Activated CD4-positive, alpha-beta T cell treated with anti-CD3 and anti-CD28 coated beads, Interleukin-2, amount 50 U/mL, for 24 hours (primary cell): ENCODE measurements around the gene GPN2.
"Not testable (repeated sequence)": the region's sequence is repeated elsewhere in the genome, so short reads cannot be mapped to it uniquely, and the experiment has no call there.

ENCODE experiments used
- DNase-seq, 2 donors: peaks; one replicate each; pipeline ENCODE4 v3.0.0-alpha.2; 2020; ENCODE audit warnings: low read depth in 1 of 2, low spot score in 1 of 2

The GPN2 gene

DNA sequence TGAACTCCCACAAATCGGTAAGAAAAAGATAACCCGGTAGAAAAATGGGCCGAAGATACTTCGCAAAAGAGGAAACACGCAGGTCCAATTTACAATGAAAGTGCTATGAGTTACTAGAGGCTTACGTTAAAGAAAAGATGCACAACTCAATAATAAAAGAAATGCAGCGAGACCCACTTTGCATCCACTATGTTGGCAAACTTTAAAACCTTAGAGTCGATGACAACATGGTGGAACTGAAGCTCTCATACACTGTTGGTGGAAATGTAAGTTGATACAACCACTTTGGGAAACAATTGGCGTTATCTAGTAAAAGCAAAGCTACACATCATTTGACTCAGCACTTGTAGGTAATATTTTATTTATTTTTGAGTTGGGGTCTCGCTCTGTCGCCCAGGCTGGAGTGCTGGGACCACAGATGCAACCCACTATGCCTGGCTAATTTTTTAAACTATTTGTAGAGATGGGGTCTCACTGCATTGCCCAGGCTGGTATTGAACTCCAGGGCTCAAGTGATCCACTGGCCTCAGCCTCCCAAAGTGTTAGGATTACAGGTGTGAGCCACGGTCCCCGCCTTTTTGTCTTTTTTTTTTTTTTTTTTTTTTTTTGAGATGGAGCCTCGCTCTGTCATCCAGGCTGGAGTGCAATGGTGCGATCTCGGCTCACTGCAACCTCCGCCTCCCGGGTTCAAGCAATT, 10.9 kb upstream of the GPN2 start:
- no peak for DNase-seq

GRCh38 chr1:26900001-26900814, 10.1 kb upstream of the GPN2 start, which contains the start of gene GPATCH3:
Gene GPATCH3, minus strand, starts transcription at chr1:26900467. Its CDS starts 25 bp downstream, at chr1:26900442.
- peak; percentile 79 to 85 for DNase-seq

GRCh38 chr1:26897351-26897750, 7.3 kb upstream of the GPN2 start:
- no peak for DNase-seq

DNA sequence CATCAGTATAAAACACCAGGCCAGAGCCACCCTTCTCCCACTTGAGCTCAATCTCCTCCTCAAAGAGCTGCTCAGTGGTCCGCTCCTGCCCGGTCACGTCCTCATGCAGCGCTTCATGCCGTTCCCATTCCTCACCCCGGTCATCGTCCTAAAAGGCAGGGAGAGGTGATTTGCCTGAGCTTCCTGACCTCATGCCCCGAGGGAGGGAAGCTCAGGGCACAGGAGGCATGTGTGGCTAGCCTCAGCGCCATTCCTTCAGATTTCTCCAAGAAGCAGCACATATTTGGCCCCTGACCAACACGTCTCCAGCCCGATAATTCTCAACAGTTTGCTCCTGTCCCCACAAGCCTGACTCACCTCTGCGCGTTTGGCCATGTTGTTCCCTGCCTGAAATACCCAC, 4.2 kb upstream of the GPN2 start:
- no peak for DNase-seq

GRCh38 chr1:26890467-26890796, 349 bp upstream of the GPN2 start:
- DNase-seq: no peak

- DNase-seq: no peak
Measured at GRCh38 chr1:26888231-26888630, 1.9 kb downstream of the GPN2 start.

DNA sequence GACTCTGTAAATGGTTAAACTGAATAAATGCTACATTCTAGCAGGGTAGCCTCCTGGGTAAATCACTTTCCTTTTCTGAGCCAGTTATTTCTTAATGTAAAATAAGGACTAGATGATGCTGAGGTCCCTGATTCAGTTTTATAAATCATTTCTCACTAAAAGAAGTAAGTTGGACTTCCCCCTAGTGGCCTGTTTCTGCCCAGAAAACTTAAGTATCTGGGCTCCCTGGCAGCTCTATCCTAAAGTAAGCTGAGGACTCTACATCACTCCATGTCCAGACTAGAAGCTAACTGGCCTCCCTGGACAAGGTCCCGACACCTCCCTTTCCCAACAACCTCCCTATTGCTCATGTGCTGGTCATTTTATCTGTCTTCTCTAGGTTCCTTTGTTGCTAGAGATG, 3.0 kb downstream of the GPN2 start:
- DNase-seq: no peak

DNA sequence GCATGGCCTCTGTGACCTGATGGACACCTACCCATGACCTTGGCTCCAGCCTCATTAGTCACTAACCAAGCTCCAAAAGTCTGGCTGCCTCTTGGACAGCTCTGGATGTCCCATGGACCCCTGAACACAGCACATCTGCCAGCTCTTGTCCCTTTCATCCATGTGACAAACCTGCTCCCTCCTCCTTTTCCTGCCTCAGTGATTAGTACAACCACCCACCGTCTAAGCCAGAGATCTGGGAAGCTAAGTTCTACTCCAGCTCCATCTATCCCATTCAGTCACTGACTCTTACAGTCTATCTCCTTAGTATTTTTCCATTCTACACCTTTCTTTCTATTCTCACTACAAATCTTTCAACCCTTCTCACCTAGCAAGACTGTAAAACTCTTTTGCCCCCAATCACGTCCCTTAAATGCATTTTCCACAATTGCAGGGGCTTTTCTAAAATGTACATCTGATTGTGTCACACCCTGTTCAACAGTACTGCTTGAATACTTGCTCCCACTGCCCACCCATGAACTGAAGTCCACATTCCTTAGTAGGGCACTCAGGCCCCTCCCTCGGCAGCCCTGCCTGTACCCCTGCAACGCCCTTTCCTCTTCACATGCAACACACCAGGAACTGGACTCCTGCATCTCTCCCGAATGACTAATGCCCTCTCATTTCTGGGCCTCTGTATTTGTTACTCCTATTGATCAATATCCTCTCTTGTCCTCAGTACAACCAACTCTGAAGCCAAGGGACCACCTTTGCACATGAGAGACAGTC, 7.2 kb downstream of the GPN2 start:
- DNase-seq: no peak

- DNase-seq: not testable (repeated sequence)
Measured at GRCh38 chr1:26881611-26882010, 8.5 kb downstream of the GPN2 start.

DNA sequence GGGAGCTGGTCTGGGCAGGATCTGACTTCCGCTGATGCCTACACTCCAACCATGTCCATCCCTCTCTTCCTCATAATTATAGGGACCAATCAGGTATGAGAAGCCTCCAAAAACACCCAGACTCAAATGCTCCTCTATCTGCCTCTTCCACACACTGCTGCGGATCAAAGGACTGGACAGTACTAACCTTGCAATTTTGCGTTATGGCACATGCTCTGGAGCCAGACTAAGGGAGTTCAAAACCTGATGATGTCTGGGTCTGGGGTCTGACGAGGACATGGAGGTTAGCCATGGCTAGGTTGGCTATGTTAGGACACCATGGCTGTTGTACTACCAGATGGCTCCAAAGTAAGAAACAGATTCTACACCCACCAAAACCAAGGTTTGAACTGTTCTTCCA, 10.3 kb downstream of the GPN2 start:
- no peak for DNase-seq

- DNase-seq: no peak
Measured at GRCh38 chr1:26877326-26877725, 12.8 kb downstream of the GPN2 start.

DNA sequence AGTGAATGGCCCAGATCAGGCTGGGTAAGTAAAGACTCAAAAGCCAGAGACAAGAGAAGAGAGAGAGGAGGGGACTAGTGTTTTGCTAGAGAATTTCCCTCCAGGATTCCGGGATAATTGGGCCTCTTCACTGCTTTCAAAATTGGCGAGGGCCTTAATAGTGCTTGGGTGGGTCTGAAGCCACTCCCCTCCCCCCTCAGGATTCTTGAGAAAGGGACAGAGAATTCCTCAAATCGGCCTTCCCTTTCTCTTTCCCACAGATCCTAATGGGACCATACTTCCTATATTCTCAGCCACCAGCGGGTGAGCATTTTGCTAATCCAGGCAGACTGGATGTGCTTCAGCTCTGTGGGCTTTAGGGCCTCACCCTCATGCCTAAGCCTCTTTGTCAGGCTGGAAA, 15.2 kb downstream of the GPN2 start:
- no peak for DNase-seq

DNA sequence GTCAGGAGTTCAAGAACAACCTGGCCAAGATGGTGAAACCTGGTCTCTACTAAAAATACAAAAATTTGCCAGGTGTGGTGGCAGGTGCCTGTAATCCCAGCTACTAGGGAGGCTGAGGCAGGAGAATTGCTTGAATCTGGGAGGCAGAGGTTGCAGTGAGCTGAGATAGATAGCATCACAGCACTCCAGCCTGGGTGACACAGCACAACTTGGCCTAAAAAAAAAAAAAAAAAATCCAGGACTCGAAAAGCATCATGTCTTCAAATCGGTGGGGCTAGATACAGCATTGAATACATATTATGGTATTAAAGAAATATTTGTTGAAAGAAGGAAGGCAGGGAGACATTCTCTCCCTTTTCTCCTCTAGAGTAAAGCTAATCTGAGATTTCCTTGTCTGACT, 17.0 kb downstream of the GPN2 start:
- DNase-seq: not testable (repeated sequence)

DNA sequence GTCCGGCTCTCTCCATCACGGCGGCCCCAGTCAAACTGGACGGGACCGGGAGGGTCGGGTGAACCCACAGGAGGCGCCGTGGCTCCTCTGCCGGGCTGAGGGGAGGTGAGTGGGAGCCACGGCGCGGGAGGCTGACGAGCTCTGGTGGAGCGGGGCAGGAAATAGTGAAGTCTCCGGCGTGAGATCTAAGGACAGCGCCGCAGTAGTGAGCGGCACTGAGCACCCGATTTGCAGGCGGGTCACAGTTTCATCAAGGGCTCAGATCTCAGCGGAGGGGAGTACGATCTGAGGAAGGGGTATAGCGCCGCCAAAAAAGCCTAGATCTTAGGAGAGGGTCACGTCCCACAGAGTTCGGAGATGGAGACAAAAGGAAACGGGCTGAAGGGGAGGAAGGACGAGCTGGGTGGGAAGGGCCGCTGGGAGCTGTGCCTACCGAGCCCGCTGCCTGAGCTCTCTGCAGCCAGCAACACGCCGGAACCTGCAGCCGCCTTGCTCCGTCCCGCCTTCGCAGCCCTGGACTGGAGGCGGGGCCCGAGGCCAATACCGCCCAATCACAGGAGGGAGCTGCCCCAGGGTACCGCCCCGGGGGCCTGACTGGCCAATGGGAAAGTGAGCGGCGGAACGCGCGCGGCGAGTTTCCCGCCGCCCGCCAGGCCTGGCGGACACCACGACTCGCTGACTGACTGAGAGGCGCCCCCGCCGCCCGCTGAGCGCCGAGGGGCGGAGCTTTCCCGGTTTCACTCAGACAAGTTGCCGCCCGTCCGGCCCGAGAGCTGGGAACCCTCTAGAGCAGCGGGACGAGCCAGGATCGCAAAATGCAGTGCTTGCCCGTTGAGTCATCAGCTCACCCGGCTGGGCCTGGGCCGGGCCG, 25.2 kb downstream of the GPN2 start:
- DNase-seq: peak; percentile 84 to 90

- DNase-seq: no peak
Measured at GRCh38 chr1:26863685-26864077, 26.4 kb downstream of the GPN2 start.

DNA sequence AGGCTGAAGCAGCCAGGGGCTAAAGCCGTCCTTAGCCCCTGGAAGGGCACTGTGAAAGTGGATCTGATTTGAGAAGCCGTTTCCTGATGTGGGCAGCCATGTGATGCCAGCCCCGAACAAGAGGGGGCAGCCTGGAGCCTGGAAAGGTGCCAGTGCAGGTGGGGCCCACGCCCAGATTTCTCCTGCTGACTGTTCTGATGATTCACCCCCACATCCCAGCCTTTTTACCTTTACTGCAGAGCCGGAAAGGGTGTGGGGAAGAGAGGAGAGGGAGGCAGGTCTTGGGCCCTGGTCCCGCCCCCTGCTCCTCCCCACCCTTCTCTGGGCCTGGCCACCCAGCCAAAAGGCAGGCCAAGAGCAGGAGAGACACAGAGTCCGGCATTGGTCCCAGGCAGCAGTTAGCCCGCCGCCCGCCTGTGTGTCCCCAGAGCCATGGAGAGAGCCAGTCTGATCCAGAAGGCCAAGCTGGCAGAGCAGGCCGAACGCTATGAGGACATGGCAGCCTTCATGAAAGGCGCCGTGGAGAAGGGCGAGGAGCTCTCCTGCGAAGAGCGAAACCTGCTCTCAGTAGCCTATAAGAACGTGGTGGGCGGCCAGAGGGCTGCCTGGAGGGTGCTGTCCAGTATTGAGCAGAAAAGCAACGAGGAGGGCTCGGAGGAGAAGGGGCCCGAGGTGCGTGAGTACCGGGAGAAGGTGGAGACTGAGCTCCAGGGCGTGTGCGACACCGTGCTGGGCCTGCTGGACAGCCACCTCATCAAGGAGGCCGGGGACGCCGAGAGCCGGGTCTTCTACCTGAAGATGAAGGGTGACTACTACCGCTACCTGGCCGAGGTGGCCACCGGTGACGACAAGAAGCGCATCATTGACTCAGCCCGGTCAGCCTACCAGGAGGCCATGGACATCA, 27.1 kb downstream of the GPN2 start, which contains the start of gene SFN:
Gene SFN, plus strand, starts transcription at position 369 of the 904 bp plus-strand sequence. Its CDS starts 64 bp downstream, at position 433.
- peak in 1 of 2 donors; percentile 39 for DNase-seq

DNA sequence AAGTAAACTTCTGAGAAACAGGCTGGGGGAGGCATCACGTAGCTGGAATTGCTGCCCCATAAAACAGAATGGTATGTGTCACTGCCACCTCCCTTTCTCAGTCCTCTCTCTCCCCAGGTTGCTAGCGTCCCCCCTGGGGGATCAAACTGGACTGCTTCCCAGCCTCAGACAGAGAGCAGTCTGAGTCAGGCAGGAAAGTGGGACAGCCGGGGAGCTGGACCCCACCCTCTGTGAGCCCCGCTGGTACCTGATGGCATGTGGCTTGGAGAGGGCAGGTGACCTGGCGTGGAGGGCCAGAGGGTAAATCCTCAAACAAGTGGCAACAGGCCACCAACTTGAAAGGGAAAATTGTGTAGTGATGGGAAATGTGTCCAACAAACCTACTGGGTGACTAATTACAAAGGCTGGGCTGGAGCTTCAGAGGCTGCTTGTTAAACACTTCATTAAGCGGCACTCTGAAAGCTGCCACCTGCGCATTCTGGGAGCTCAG, 28.1 kb downstream of the GPN2 start:
- DNase-seq: no peak

GRCh38 chr1:26861286-26861701, 28.8 kb downstream of the GPN2 start:
- DNase-seq: no peak

DNA sequence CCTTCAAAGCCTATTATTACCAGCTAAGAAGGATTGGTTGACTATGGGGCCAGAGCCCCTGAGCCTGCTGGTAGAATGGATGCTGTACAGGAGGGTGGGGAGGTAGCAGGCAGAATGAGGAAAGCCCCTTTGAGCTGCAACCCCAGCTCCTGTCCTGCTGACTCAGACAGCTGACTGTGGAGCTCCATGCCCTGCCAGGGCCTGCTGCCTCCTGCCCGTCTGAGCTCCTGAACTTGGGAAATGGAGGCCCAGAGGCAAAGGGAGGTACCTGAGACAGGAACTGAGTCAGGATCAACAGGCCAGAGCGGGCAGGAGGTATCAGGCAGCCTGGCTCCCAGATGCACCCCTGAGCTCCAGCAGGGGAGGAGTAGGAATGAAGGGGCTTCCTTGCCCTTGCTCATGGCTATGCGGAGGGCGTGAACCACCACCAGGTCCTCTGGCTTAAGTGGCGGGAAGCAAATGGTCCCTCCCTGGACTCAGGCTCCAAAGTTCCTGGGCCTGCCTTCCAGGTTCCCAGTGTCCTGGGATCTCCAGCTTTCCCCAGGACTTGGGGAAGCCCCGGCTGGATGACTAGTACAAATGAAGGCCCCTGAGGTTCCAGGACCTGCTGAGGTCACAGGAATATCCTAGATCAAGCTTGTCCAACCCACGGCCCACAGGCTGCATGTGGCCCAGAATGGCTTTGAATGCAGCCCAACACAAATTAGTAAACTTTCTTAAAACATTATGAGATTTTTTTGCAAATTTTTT, 31.0 kb downstream of the GPN2 start:
- DNase-seq: no peak
